ENCODE measurements around the gene OSTM1. TPM values are rescaled to one million over a fixed set of nuclear protein-coding genes. Genes with fewer than 3 reads are reported as not detected.
"Not testable (repeated sequence)": the region's sequence is repeated elsewhere in the genome, so short reads cannot be mapped to it uniquely, and the experiment has no call there.

The OSTM1 gene
- total RNA-seq, 1 experiment from 2014 or later: 57.8 TPM

GRCh38 chr6:108024427-108025073, 50.0 kb downstream of the OSTM1 start:
- DNase-seq (ENCODE audit: low read depth): no peak

GRCh38 chr6:108020472-108021116, 53.9 kb downstream of the OSTM1 start:
- DNase-seq (ENCODE audit: low read depth): no peak

DNA sequence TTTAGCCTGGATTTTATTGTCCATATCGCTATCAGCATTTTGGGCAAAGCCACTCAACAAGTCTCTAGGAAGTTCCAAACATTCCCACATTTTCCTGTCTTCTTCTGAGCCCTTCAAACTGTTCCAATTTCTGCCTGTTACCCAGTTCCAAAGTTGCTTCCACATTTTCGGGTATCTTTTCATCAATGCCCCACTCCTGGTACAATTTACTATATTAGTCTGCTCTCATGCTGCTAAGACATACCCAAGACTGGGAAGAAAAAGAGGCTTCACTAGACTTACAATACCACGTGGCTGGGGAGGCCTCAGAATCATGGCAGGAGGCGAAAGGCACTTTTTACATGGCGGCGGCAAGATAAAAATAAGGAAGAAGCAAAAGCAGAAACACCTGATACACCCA, 58.3 kb downstream of the OSTM1 start:
- not testable (repeated sequence) for DNase-seq (ENCODE audit: low read depth)

DNA sequence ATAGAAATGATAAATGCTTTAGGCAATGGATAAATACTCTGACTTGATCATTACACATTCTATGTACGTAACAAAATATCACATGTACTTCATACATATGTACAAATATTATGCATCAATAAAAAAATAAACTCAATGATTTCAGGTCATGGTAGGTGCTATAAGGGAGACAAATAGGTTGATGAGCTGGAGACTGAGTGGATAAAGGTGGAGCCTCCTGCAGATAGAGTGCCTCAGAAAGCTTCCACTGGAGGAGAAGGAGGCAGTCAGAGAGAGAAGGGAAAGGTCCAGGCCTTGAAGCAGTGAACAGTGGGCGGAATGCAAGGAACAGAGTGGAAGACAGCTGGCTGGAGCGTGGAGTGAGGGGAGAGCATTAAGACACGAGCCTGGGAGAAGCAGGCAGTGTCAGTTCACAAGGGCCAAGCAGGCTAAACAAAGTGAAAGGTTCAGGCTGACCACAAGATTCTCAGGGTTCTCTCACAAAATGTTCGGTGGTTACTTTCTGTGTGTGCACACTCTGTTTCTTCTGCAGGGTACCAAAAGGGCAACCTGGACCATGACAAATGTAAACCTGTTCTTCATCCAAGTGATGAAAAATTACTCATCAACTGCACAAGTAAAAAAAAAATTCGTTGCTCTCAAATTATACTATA, 60.6 kb downstream of the OSTM1 start:
- no peak for DNase-seq (ENCODE audit: low read depth)

DNA sequence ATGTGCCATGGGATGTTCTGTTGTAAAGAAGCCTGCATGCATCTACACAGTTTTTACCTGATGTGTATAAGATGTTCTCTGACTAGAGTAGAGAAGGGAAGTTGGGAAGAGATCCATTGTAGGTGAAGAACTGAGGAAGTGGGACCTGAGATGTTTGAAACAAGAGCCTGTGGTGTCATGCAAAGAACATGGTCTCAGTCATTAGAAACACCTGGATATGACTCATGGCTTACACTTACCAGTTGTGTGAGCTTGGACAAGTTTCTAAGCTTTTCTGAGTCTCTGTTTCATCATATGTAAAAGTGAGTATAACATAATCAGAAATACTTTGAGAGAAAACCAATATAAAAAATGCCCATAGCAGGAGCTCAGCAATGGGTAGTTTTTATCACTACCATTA, 64.6 kb downstream of the OSTM1 start:
- no peak for DNase-seq (ENCODE audit: low read depth)

GRCh38 chr6:108009258-108009657, 65.3 kb downstream of the OSTM1 start:
- DNase-seq (ENCODE audit: low read depth): not testable (repeated sequence)

GRCh38 chr6:108008363-108008762, 66.2 kb downstream of the OSTM1 start:
- DNase-seq (ENCODE audit: low read depth): no peak

DNA sequence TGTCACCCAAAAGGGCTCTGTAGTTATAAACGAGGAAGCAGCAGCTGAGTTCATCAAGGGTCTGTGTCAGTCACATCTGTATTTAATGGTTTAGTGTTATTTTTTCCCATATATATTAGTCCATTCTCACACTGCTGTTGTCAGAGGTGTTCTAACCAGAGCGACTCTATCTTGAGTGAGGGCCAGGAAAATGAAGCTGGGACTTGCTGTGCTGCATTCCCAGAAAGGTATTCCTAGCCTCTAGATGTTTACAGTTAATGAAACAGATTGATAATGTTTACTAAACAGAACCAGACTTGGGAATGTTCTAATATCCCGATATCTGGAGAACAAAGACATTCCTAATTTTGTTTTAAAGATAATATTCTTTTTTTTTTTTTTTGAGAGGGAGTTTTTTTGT, 68.6 kb downstream of the OSTM1 start:
- no peak for DNase-seq (ENCODE audit: low read depth)

DNA sequence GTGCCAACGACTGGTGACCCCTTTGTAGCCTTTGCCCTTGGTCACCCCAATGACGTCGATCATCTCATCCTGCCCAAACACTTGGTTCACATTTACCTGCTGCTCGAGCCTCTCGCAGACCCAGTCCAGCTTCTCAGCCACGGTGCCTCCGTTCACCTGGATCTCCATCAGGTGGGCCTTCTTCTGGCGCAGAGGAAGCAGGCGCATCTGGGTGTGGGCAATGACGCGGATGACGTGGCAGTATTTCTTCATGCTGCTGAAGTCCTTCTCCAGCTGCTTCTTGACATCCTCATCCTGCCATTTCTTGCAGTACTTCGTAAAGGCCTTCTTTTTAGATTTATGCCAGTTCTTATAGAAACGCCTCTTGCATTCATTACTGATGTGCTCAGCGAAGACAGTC, 69.7 kb downstream of the OSTM1 start:
- DNase-seq (ENCODE audit: low read depth): no peak

- peak; percentile 50 for DNase-seq (ENCODE audit: low read depth)
These were observed 71.9 kb downstream of the OSTM1 start for GRCh38 chr6:108002365-108003221.

- DNase-seq (ENCODE audit: low read depth): no peak
These were observed 72.8 kb downstream of the OSTM1 start for GRCh38 chr6:108001696-108002231.

GRCh38 chr6:108000259-108000658, 74.3 kb downstream of the OSTM1 start:
- DNase-seq (ENCODE audit: low read depth): not testable (repeated sequence)

DNA sequence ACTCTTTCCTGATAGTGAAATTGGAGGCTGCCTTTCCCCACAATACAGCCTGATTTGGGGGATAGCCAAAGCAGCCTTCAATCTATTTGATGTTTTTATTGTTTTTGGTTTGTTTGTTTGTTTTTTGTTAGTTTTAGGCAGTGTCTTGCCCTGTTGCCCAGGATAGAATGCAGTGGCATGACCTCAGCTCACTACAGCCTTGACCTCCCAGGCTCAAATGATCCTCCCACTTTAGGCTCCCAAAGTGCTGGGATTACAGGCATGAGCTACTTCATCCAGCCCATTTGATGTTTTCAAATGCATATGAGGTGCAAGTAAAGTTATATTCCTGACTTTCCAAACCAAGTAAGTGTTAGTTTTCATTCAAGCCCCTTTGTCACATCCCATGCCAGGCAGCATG, 75.2 kb downstream of the OSTM1 start:
- no peak for DNase-seq (ENCODE audit: low read depth)

DNA sequence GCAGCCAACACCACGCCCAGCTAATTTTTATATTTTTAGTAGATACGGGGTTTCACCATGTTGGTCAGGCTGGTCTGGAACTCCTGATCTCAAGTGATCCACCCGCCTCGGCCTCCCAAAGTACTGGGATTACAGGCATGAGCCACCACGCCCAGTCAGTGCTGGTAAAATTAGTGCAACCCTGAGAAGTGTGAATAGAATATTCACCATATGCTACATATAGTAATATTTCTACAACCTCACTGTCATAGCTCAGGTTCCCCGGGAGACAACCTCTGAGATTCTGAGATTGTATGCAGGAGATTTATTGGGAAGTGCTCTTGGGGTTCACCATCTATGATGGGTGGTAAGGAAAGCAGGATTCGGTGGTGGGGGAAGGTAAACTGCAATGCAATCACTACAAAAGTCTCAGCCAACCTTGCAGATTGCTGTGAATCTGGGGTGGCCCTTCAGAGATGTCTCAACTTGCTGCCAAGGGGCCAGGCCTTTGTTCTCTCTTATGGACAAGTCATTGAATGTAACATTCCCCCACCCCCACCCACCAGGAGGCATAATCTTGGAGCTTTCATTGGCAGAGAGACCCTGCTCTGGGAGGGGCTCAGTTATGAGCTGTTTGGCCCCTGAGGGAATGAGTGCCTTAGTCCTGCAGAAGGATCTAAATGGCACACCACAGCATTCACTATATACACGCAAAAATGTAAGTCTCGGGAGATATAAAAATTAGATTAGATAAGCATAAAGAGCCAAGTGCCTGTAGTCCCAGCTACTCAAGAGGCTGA, 82.6 kb downstream of the OSTM1 start:
- no peak for DNase-seq (ENCODE audit: low read depth)

Other genes starting within 250 kb of the OSTM1 start
- 12.4 and 27.1 TPM in 2 replicates for gene SEC63, start 116.5 kb downstream of the OSTM1 start, total RNA-seq (2014; rRNA removed)
- not detected in 2 replicates for gene NR2E1, start 91.3 kb upstream of the OSTM1 start, total RNA-seq (2014; rRNA removed)
- 159 and 163 TPM in 2 replicates for gene SNX3, start 186.3 kb upstream of the OSTM1 start, total RNA-seq (2014; rRNA removed)
- 3.8 and 6.6 TPM in 2 replicates for gene AFG1L, start 220.3 kb upstream of the OSTM1 start, total RNA-seq (2014; rRNA removed)

Measured in LHCN-M2 (cell line).